ENCODE measurements around the gene UBE3A. TPM values are rescaled to one million over a fixed set of nuclear protein-coding genes. Genes with fewer than 3 reads are reported as not detected.

UBE3A gene
- total RNA-seq, 3 donors from 2014 or later: 142 to 153 (median 150) TPM

DNA sequence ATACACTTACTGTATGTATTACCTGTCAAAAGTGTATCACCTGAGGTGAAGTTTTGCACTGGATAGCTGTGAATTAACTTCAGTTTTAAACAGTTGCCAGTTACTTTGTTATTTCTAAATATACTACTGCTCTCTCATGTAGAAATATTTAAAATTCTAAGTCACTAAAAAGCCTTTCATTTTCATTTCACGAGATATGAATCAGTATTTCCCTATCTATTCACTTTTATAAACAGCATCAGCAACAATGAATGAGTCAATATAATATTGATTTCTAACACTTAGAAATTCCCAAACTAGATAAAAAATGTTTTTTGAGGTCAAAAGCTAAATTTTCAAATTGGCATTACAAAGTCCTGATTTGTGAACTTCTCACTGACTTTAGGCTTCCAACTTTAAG is 32.6 kb downstream of the UBE3A start:
- ATAC-seq: peak in 1 of 2 donors; percentile 7
- no peaks in the 10 kb centered on the region for H3K27me3 Mint-ChIP-seq (ENCODE audit: low read depth)
- no peak overlapping the region for H3K4me3 Mint-ChIP-seq
- DNase-seq: no peak
- H3K36me3 Mint-ChIP-seq (ENCODE audit: insufficient read depth): peaks cover 48% of the 10 kb centered on the region
- peaks cover 47% of the 10 kb centered on the region for H3K4me1 Mint-ChIP-seq (ENCODE audit: low read depth)
- peaks cover 11% of the 10 kb centered on the region for H3K9me3 Mint-ChIP-seq

DNA sequence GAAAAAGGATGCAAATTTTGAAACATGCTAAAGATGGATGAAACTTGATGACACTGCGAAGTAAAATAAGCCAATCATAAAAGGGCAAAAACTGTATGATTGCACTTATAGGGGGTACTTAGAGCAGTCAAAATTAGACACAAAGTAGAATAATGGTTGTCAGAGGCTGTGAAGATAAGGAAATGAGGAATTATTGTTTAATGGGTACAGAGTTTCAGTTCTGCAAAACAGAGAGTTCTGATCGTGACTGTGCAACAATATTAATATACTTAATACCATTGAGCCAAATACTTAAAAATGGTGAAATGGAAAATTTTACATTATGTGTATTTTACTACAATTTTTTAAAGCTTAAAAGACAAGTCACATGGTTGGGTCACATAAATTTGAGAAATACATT is 35.1 kb downstream of the UBE3A start:
- peaks cover 11% of the 10 kb centered on the region for H3K9me3 Mint-ChIP-seq
- no peak overlapping the region for H3K4me3 Mint-ChIP-seq
- H3K4me1 Mint-ChIP-seq (ENCODE audit: low read depth): peaks cover 38% of the 10 kb centered on the region
- no peaks in the 10 kb centered on the region for H3K27me3 Mint-ChIP-seq (ENCODE audit: low read depth)
- no peak for ATAC-seq
- H3K36me3 Mint-ChIP-seq (ENCODE audit: insufficient read depth): peaks cover 64% of the 10 kb centered on the region
- DNase-seq: no peak

DNA sequence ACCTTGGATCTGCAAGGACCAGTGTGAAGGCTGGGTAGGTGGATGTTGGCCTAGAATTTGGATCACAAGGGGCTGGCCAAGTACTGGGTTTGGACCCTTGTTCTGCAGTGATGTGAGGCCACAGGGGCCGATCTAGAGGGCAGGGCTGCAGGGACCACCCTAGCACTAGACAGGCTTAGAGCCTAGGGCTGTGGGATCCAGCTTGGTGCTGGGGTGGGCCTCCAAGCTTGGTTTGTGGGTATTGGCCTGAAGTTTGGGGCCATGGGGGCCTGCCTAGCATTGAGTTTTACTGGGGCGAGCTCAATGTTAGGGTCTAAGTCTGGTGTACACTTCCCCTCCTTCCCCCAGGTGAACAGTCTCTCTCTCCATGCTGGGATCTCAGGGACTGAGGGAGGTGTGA is 36.5 kb downstream of the UBE3A start:
- Mint-ChIP-seq H3K9me3 (peaks cover 11% of the 10 kb centered on the region), H3K36me3 (ENCODE audit: insufficient read depth) (peaks cover 69% of the 10 kb centered on the region), H3K27me3 (ENCODE audit: low read depth) (no peaks in the 10 kb centered on the region), H3K4me3 (no peak overlapping the region), H3K4me1 (ENCODE audit: low read depth) (peaks cover 42% of the 10 kb centered on the region)
- DNase-seq: no peak
- ATAC-seq: no peak

DNA sequence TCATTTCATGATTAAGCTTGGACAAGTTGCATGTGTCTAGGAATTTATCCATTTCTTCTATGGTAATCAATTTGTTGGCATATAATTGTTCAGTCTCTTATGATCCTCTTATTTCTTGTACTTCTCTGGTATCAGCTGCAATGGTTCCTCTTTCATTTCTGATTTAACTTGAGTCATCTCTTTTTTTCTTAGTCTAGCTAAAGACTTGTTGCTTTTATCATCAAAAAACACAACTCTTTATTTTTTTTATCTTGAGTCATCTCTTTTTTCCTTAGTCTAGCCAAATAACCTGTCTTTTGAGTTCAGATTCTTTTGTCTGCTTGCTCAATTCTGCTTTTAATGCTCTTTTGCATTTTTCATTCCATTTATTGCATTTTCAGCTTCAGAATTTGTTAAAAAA is 37.3 kb downstream of the UBE3A start:
- H3K9me3 Mint-ChIP-seq: peaks cover 11% of the 10 kb centered on the region
- H3K36me3 Mint-ChIP-seq (ENCODE audit: insufficient read depth): peaks cover 65% of the 10 kb centered on the region
- ATAC-seq (no peak), DNase-seq (no peak)
- no peaks in the 10 kb centered on the region for H3K27me3 Mint-ChIP-seq (ENCODE audit: low read depth)
- peaks cover 37% of the 10 kb centered on the region for H3K4me1 Mint-ChIP-seq (ENCODE audit: low read depth)
- no peak overlapping the region for H3K4me3 Mint-ChIP-seq

DNA sequence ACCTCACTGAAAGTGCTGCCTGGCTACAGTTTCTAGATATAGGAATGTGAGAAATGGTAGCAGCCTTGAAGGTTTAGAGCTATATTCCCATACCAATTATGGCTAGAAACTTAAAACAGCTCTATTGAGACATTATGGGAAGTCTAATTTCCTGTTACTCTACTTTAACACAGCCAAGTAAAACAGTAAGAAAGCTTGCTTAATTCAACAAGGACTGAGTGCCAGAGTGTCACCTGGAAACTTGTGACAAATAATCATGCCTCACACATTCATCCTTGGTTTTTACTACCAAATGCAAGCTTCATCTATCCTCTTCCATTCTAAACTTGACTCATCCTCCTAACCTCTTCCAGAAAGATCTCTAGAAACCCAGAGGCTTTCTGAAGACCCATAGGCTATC is 41.7 kb downstream of the UBE3A start:
- H3K4me1 Mint-ChIP-seq (ENCODE audit: low read depth): peaks cover 33% of the 10 kb centered on the region
- ATAC-seq (no peak), DNase-seq (no peak)
- H3K36me3 Mint-ChIP-seq (ENCODE audit: insufficient read depth): peaks cover 44% of the 10 kb centered on the region
- no peak overlapping the region for H3K4me3 Mint-ChIP-seq
- no peaks in the 10 kb centered on the region for H3K9me3 Mint-ChIP-seq
- no peaks in the 10 kb centered on the region for H3K27me3 Mint-ChIP-seq (ENCODE audit: low read depth)

DNA sequence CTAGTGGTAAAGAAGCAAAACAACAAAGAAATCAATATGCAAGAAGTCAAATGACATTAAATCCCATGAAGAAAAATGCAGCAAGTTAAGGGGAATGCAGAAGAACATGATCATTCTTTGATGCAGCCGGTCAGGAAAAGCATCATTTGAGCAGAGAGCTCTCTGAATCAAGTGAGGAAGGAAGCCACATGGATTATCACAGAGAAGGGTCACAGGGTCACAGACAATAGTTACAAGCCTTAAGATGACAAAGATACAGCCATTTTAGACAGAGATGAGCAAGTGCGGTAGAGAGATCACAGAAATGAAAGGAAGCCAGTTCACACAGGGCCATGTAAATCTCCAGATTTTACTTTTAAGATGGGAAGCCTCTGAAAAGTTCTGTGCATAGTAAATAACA is 43.9 kb downstream of the UBE3A start:
- Mint-ChIP-seq H3K4me3 (no peak overlapping the region), H3K9me3 (no peaks in the 10 kb centered on the region), H3K36me3 (ENCODE audit: insufficient read depth) (peaks cover 36% of the 10 kb centered on the region), H3K27me3 (ENCODE audit: low read depth) (no peaks in the 10 kb centered on the region), H3K4me1 (ENCODE audit: low read depth) (peaks cover 29% of the 10 kb centered on the region)
- no peak for DNase-seq
- no peak for ATAC-seq

DNA sequence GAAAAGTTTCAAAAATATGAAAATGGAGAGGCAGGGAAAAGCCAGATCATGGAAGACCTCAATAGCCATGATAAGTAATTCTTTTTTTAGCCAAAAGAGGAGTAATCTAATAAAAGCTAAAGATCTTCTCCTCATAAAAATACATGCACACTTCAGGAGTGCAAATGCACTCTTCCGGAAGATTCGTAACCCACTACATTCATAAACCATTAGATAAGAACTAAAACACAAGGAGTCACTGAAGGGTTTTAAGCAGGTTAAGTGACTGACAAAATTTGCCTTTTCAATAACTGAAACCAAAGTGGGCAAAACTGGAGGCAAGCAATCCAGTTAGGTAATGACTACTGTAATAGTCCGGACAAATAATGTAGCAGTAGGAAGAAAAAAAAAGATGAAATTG is 46.0 kb downstream of the UBE3A start:
- Mint-ChIP-seq H3K36me3 (ENCODE audit: insufficient read depth) (peaks cover 44% of the 10 kb centered on the region), H3K27me3 (ENCODE audit: low read depth) (no peaks in the 10 kb centered on the region), H3K4me3 (no peak overlapping the region), H3K4me1 (ENCODE audit: low read depth) (peaks cover 40% of the 10 kb centered on the region), H3K9me3 (peaks cover 3% of the 10 kb centered on the region)
- ATAC-seq (no peak), DNase-seq (no peak)

DNA sequence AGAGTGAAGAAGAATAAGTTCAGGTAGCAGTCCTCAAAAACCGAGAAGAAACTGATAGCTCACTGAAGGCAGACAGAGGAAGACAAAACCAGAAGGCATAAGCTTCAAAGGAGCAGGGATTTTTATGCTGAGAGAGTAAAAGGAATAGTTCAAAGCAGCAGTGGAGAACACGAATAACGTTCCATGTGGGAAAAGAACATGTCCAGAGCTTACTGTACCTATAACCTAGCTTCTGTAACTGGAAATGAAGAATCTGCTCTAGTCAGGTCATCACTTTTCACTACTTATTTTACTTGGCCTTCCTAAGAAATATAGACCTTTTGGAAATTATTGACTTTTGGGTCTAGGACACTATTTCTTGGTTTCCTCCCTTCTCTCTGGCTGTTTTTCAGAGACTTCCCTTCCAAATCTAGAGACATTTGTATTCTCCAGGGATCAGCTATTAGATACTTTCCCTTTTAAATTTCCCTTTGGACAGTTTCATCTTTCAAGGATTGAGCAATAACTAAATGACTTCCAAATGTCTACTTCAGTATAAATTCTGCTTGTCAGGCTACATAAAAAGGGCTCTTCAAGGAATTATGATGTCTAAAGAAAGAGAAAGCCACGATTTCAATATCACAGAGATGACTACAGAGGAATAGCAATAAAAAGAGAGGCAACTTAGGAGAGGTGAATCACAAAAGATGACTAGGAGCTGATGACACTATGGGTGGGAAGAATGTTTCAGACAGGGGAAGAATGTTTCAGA is 46.7 kb downstream of the UBE3A start:
- H3K36me3 Mint-ChIP-seq (ENCODE audit: insufficient read depth): peaks cover 43% of the 10 kb centered on the region
- ATAC-seq: peak; percentile 46 to 78
- H3K9me3 Mint-ChIP-seq: peaks cover 3% of the 10 kb centered on the region
- no peak for DNase-seq
- H3K4me3 Mint-ChIP-seq: no peak overlapping the region
- H3K27me3 Mint-ChIP-seq (ENCODE audit: low read depth): no peaks in the 10 kb centered on the region
- peaks cover 33% of the 10 kb centered on the region for H3K4me1 Mint-ChIP-seq (ENCODE audit: low read depth)

DNA sequence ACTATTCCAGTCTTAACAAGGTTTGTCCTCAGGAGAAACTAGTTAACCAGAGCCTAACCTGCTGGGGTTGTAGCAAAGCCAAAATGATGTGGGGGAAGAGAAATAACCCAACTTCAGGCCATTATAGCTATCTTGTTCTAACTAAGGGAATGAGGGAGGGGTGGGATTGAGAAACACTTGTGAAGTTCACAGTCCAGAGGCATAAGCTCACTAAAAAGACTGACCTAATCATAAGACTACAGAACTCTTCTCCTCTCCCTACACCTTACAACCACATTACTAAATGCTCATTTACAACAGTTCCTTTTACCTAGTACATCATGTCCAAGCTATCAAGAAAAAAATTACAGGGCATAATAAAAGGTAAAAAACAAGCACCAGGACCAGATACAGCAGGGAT is 52.8 kb downstream of the UBE3A start:
- Mint-ChIP-seq H3K27me3 (ENCODE audit: low read depth) (no peaks in the 10 kb centered on the region), H3K4me1 (ENCODE audit: low read depth) (peaks cover 46% of the 10 kb centered on the region), H3K36me3 (ENCODE audit: insufficient read depth) (peaks cover 66% of the 10 kb centered on the region), H3K4me3 (no peak overlapping the region), H3K9me3 (peaks cover 23% of the 10 kb centered on the region)
- DNase-seq: no peak
- no peak for ATAC-seq

DNA sequence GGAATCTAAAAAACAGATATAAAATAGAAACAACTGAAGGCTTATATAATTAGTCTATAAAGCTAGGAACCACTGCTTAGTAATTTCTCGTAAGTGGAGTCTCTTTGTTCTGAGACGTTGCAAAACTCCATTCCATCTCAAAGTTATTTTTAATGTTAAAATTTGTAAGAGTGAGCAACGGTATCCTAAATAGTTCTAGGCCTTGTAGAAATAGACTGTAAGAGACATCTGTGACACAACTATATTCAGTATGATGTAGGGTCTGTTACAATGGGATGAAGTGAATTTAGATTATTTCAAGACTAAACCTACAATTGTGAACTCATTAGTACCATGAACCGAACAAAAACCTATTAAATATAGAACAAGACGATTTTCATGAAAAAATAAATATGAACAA is 57.2 kb downstream of the UBE3A start:
- Mint-ChIP-seq H3K9me3 (peaks cover 20% of the 10 kb centered on the region), H3K36me3 (ENCODE audit: insufficient read depth) (peaks cover 54% of the 10 kb centered on the region), H3K4me1 (ENCODE audit: low read depth) (peaks cover 43% of the 10 kb centered on the region), H3K4me3 (no peak overlapping the region), H3K27me3 (ENCODE audit: low read depth) (no peaks in the 10 kb centered on the region)
- DNase-seq: no peak
- ATAC-seq: no peak

DNA sequence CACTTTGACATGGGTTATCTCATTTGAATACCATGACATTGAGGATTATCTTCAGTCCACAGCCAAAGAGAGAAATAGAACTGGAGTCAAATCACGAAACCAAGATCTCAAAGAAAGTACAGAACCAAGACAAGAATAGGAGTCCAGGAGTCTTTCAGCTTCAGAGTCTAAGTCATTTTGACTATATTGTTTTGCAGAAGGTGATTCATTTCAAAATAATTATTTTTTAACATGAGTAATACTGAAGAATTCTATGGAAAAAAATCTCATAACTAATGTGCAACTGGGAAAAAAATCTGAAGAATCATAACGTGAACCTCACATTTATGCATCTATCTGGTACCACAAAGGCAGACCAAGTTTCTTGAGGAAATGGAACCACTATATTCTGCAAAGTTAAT is 60.3 kb downstream of the UBE3A start:
- Mint-ChIP-seq H3K36me3 (ENCODE audit: insufficient read depth) (peaks cover 49% of the 10 kb centered on the region), H3K4me1 (ENCODE audit: low read depth) (peaks cover 32% of the 10 kb centered on the region), H3K27me3 (ENCODE audit: low read depth) (no peaks in the 10 kb centered on the region), H3K4me3 (no peak overlapping the region), H3K9me3 (peaks cover 5% of the 10 kb centered on the region)
- ATAC-seq (peak; percentile 63 to 72), DNase-seq (no peak)

DNA sequence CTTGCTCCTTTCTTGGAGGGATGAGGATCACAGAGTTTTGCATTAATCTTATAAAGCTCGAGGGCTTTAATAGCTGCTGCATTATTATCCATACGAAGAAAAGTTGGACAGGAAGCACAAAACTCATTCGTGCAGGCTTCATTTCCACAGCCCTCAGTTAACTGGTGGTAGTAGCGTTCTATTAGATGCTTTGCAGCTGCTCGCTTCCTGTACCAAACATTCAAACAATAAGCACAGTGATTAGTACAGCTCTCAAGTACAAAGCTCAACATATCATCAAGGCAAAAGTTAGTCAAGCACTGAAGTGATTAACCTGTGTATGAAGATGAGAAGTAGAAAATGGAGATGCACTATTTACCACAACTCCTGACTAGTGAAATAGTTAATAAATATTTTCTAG is 63.3 kb downstream of the UBE3A start:
- no peak for ATAC-seq
- Mint-ChIP-seq H3K9me3 (no peaks in the 10 kb centered on the region), H3K27me3 (ENCODE audit: low read depth) (no peaks in the 10 kb centered on the region)

DNA sequence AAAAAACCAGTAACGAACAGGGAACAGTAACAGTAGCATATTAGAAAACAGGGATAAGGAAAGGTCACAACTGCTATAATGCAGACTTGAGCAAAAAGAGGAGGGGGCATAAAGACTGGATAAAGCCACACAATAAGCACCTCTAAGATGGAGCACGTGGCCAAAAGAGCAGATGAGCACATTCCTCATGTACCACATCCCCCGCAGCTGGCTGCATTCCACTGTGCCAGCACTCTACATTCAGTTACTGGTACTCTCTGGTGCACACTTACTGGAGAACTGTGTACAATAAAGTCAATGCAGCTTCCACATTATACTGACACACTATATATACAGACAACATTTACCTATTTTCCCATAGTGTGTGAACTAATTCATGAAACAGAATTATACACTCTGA is 64.7 kb downstream of the UBE3A start:
- no peak for DNase-seq
- ATAC-seq: no peak
- Mint-ChIP-seq H3K27me3 (ENCODE audit: low read depth) (no peaks in the 10 kb centered on the region), H3K4me3 (no peak overlapping the region), H3K36me3 (ENCODE audit: insufficient read depth) (peaks cover 61% of the 10 kb centered on the region), H3K4me1 (ENCODE audit: low read depth) (peaks cover 24% of the 10 kb centered on the region), H3K9me3 (no peaks in the 10 kb centered on the region)

More for the DNA sequence above, 63.3 kb downstream of the UBE3A start:
- H3K4me1 Mint-ChIP-seq (ENCODE audit: low read depth): peaks cover 25% of the 10 kb centered on the region
- H3K36me3 Mint-ChIP-seq (ENCODE audit: insufficient read depth): peaks cover 59% of the 10 kb centered on the region
- H3K4me3 Mint-ChIP-seq: no peak overlapping the region
- DNase-seq: no peak

DNA sequence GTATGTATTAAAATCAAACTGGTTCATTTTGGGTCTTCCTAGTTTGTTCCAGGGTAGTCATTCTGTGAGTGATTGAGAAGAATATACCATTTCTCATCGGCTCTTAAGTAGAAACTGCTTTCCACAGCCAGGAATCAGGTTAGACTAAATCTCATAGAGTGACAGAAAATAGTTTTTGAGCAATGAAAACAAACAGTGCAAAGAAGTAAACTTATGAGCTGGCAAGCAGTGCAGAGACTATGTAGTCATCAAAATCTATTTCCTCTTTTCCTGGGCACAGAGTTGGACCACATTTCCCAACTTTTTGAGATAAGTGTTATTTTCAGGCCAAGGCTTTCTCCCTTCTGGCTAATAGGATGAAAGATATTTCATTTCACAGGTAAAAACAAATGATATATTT is 66.5 kb downstream of the UBE3A start:
- Mint-ChIP-seq H3K4me1 (ENCODE audit: low read depth) (peaks cover 16% of the 10 kb centered on the region), H3K27me3 (ENCODE audit: low read depth) (no peaks in the 10 kb centered on the region), H3K36me3 (ENCODE audit: insufficient read depth) (peaks cover 63% of the 10 kb centered on the region), H3K9me3 (no peaks in the 10 kb centered on the region), H3K4me3 (no peak overlapping the region)
- DNase-seq: no peak
- ATAC-seq: no peak

DNA sequence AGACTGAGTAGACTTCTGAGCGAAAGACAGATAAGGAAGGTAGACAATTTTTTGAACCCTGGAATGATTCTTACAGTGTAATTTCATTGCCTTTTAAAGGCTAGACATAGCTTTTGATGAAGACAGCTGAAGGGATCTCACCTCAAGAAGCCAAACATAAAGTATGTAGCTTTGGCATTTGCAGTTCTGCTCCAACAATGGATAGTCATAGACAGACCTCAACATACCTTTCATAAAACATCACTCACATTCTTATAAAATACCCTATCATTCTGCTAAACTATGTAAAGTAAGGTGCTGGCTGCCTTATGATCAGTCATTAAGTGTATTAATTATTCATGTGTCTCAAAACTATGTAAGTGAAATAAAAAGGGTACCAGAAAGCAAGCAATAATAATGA is 70.0 kb downstream of the UBE3A start:
- ATAC-seq (no peak), DNase-seq (no peak)
- Mint-ChIP-seq H3K4me1 (ENCODE audit: low read depth) (peaks cover 24% of the 10 kb centered on the region), H3K9me3 (no peaks in the 10 kb centered on the region), H3K36me3 (ENCODE audit: insufficient read depth) (peaks cover 53% of the 10 kb centered on the region), H3K27me3 (ENCODE audit: low read depth) (no peaks in the 10 kb centered on the region), H3K4me3 (no peak overlapping the region)

Measured in activated T-cell treated with anti-CD3 and anti-CD28 coated beads, Interleukin-2, amount 50 U/mL, for 4 hours (primary cell).